ENCODE data around the gene ACTN2.

DNA sequence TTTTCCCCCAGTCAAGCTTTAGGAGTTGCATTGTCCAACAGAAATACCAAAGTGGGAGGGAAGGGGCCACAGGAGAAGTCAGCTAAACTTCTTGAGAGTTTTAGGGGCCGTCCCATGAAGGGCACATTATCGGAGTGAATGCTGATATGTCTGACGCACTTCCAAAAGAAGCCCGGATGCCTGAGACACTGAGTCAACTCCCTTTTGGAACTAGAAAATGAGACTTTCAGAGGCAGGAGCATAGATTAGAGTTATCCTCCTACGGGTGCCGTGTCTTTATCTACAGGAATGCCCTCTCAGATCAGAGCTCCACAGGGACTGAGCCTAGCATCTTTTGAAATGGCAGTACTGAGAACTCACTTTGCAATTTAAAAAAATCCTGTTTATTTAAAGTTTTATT is 13.1 kb downstream of the ACTN2 start:
- no peak for TF ChIP-seq POLR2A (IDR thresholded peaks at IDR 0.05)
- TF ChIP-seq, protein P1, sequence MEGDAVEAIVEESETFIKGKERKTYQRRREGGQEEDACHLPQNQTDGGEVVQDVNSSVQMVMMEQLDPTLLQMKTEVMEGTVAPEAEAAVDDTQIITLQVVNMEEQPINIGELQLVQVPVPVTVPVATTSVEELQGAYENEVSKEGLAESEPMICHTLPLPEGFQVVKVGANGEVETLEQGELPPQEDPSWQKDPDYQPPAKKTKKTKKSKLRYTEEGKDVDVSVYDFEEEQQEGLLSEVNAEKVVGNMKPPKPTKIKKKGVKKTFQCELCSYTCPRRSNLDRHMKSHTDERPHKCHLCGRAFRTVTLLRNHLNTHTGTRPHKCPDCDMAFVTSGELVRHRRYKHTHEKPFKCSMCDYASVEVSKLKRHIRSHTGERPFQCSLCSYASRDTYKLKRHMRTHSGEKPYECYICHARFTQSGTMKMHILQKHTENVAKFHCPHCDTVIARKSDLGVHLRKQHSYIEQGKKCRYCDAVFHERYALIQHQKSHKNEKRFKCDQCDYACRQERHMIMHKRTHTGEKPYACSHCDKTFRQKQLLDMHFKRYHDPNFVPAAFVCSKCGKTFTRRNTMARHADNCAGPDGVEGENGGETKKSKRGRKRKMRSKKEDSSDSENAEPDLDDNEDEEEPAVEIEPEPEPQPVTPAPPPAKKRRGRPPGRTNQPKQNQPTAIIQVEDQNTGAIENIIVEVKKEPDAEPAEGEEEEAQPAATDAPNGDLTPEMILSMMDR (IDR thresholded peaks at IDR 0.05) = no peak
